Measurements from ENCODE around the gene IKZF5. TPM values are rescaled to one million over a fixed set of nuclear protein-coding genes. Genes with fewer than 3 reads are reported as not detected.

Gene IKZF5
- total and polyA plus RNA-seq, 2 donors (not counting 1 experiment from before 2014, with no cell fraction given): 15.8 to 24.6 TPM

DNA sequence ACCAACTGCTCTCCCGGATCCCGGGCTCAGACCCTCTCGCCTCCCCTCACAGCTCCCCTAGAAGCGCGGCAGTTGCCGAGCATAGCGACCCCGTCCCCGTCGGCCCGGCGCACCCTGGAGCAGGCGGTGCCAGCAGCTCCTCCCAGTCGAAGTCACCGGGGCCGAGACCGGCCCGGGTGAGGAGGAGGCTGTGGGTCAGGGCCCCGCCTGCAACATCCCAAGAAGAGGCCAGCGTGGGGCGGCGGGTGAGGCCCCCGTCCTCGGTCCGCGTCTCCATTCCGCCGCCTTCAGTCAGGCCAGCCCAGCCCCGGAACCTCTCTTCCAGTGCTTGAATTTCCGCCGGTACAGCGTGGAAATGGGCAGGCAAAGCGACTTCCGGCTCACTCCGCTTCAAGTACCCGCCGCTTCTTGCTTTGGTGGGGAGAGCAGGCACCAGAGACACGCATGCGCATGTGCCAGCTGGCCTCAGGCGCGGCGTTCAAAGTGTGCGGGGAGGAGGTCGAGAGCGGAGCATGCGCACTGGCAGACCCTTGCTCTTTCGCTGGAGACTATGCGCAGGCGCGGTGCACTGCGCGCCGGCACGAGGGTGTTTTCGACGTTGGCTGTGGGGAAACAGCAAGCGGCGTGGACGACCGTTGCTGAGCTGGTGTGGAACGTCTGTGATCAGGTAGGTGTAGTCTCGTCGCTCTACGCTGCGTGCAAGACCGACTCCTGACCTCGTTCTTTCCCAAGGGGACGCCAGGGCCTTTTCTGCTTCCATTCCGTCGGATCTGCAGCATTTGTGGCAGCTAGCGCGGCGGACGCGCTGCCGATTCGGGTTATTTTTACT lies 54.5 kb downstream of the IKZF5 start, which contains the start of gene C10orf88:
Gene C10orf88, minus strand, starts transcription at position 326 of the 829 bp plus-strand sequence. Its CDS starts 49 bp downstream, at position 277.
- Mint-ChIP-seq H3K4me1 (peaks cover 26% of the 10 kb centered on the region), H3K9me3 (ENCODE audit: insufficient read depth) (no peaks in the 10 kb centered on the region), H3K27ac (peak within 1 kb of the TSS; percentile 91), H3K4me3 (peak within 1 kb of the TSS; percentile 87), H3K27me3 (no peaks in the 10 kb centered on the region)
- H3K4me3 ChIP-seq (ENCODE audit: control extremely low read depth in 1 of 5, extremely low read depth in 1 of 5, insufficient read depth in 1 of 5, low read depth in 2 of 5, low read length in 4 of 5): peak within 1 kb of the TSS; percentile 17 to 92 (median 87)
- peak within 1 kb of the TSS; percentile 93 for H3K4me2 ChIP-seq (replicated peaks; ENCODE audit: low read depth, low read length, poor library complexity, severe bottlenecking)
- peak; percentile 99 for DNase-seq
- ChIA-PET CTCF (interaction anchor here (0.7 to 3.5 kb wide), 2 partner anchors 26 to 54 kb away, joined by 3 to 19 read pairs; partner anchors contain the start of genes ACADSB, IKZF5 and PSTK), POLR2A (interaction anchor here (0.8 to 2.1 kb wide), 3 partner anchors 54 to 580 kb away, joined by 4 to 12 read pairs (median 5); partner anchors contain the start of genes ACADSB, BUB3, IKZF5 and PLEKHA1)
- 3% methylated on average over 68 of the region's 77 CpGs for WGBS (ENCODE audit: insufficient coverage)
- H3K4me1 ChIP-seq (ENCODE audit: control insufficient read depth in 2 of 2, insufficient read depth in 2 of 2, low read length in 2 of 2): peaks cover 16 to 19% of the 10 kb centered on the region in 2 donors
- H3K36me3 ChIP-seq (replicated peaks in 1 of 2; ENCODE audit: control extremely low read depth in 1 of 2, control insufficient read depth in 1 of 2, extremely low read depth in 1 of 2, insufficient read depth in 2 of 2, low read length in 1 of 2): no peaks in the 10 kb centered on the region
- H3K79me2 ChIP-seq (ENCODE audit: control insufficient read depth, insufficient read depth, low read length): peaks cover 3% of the 10 kb centered on the region
- H3K9me3 ChIP-seq (ENCODE audit: control extremely low read depth in 1 of 3, control insufficient read depth in 2 of 3, insufficient read depth in 1 of 3, low read length in 2 of 3): peaks cover 0 to 8% (median 0%) of the 10 kb centered on the region in 3 donors
- peak within 1 kb of the TSS; percentile 100 for H2AFZ ChIP-seq (ENCODE audit: insufficient read depth, low read depth, low read length, poor library complexity, severe bottlenecking)
- no peaks in the 10 kb centered on the region for H3K27me3 ChIP-seq (replicated peaks in 1 of 4; ENCODE audit: control extremely low read depth in 1 of 4, control insufficient read depth in 3 of 4, insufficient read depth in 4 of 4, low read length in 3 of 4)
- peak within 1 kb of the TSS; percentile 95 for H3K9ac ChIP-seq (ENCODE audit: low read length)
- TF ChIP-seq EZH2 (IDR thresholded peaks at IDR 0.05; ENCODE audit: borderline replicate concordance, insufficient read depth, low read depth, low read length, poor library complexity, severe bottlenecking): no peak
- TF ChIP-seq, protein P1, sequence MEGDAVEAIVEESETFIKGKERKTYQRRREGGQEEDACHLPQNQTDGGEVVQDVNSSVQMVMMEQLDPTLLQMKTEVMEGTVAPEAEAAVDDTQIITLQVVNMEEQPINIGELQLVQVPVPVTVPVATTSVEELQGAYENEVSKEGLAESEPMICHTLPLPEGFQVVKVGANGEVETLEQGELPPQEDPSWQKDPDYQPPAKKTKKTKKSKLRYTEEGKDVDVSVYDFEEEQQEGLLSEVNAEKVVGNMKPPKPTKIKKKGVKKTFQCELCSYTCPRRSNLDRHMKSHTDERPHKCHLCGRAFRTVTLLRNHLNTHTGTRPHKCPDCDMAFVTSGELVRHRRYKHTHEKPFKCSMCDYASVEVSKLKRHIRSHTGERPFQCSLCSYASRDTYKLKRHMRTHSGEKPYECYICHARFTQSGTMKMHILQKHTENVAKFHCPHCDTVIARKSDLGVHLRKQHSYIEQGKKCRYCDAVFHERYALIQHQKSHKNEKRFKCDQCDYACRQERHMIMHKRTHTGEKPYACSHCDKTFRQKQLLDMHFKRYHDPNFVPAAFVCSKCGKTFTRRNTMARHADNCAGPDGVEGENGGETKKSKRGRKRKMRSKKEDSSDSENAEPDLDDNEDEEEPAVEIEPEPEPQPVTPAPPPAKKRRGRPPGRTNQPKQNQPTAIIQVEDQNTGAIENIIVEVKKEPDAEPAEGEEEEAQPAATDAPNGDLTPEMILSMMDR (IDR thresholded peaks at IDR 0.05): no peak
- ATAC-seq (ENCODE audit: low read depth): peak; percentile 93
- intact Hi-C loops (cut with micrococcal nuclease): loop anchor here (1.0 kb wide), 3 partner anchors 26 to 75 kb away; partner anchors contain the start of genes FAM24B, IKZF5 and PSTK
- H4K20me1 ChIP-seq (ENCODE audit: control insufficient read depth, insufficient read depth, low read length, poor library complexity, severe bottlenecking): no peaks in the 10 kb centered on the region
- peak within 1 kb of the TSS; percentile 58 to 82 for H3K27ac ChIP-seq (ENCODE audit: low read length in 2 of 2)

DNA sequence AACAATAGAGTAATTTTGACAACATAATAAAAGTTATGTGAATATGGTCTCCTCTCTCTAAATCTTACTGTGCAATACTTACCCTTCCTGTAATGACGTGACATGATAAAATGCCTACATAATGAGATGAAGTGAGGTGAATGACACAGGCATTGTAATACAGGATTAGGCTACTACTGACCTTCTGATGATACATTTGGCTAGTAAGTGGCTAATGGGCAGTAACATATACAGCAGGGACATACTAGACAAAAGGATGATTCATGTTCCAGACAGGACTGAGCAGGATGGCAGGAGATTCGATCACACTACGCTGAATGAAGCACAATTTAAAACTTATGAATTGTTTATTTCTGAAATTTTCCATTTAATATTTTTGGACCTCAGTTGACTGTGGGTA lies 59.3 kb downstream of the IKZF5 start:
- H3K27me3 Mint-ChIP-seq: no peaks in the 10 kb centered on the region
- ChIA-PET CTCF (no interaction called here), POLR2A (no interaction called here)
- H3K27me3 ChIP-seq (replicated peaks in 1 of 4; ENCODE audit: control extremely low read depth in 1 of 4, control insufficient read depth in 3 of 4, insufficient read depth in 4 of 4, low read length in 3 of 4): no peaks in the 10 kb centered on the region
- H2AFZ ChIP-seq (ENCODE audit: insufficient read depth, low read depth, low read length, poor library complexity, severe bottlenecking): no peak overlapping the region
- peaks cover 0 to 16% of the 10 kb centered on the region in 2 experiments for H3K36me3 ChIP-seq (replicated peaks in 1 of 2; ENCODE audit: control extremely low read depth in 1 of 2, control insufficient read depth in 1 of 2, extremely low read depth in 1 of 2, insufficient read depth in 2 of 2, low read length in 1 of 2)
- no peak overlapping the region for H3K4me2 ChIP-seq (replicated peaks; ENCODE audit: low read depth, low read length, poor library complexity, severe bottlenecking)
- H3K4me1 Mint-ChIP-seq: peaks cover 20% of the 10 kb centered on the region
- H3K9me3 Mint-ChIP-seq (ENCODE audit: insufficient read depth): no peaks in the 10 kb centered on the region
- intact Hi-C loops (cut with micrococcal nuclease): no loop called here
- DNase-seq: no peak
- peaks cover 0 to 1% (median 0%) of the 10 kb centered on the region in 3 donors for H3K9me3 ChIP-seq (ENCODE audit: control extremely low read depth in 1 of 3, control insufficient read depth in 2 of 3, insufficient read depth in 1 of 3, low read length in 2 of 3)
- no peak for ATAC-seq (ENCODE audit: low read depth)
- TF ChIP-seq, protein P1 (IDR thresholded peaks at IDR 0.05): no peak
- no peak for TF ChIP-seq EZH2 (IDR thresholded peaks at IDR 0.05; ENCODE audit: borderline replicate concordance, insufficient read depth, low read depth, low read length, poor library complexity, severe bottlenecking)
- H3K79me2 ChIP-seq (ENCODE audit: control insufficient read depth, insufficient read depth, low read length): peaks cover 3% of the 10 kb centered on the region
- H3K4me3 Mint-ChIP-seq: no peak overlapping the region
- no peak overlapping the region for H3K27ac ChIP-seq (ENCODE audit: low read length in 2 of 2)
- no peaks in the 10 kb centered on the region for H4K20me1 ChIP-seq (ENCODE audit: control insufficient read depth, insufficient read depth, low read length, poor library complexity, severe bottlenecking)
- whole genome bisulfite sequencing (ENCODE audit: insufficient coverage): no CpG with 5 or more reads among the region's 3 CpGs
- no peak overlapping the region for H3K9ac ChIP-seq (ENCODE audit: low read length)
- peaks cover 11 to 13% of the 10 kb centered on the region in 2 donors for H3K4me1 ChIP-seq (ENCODE audit: control insufficient read depth in 2 of 2, insufficient read depth in 2 of 2, low read length in 2 of 2)
- H3K4me3 ChIP-seq (ENCODE audit: control extremely low read depth in 1 of 5, extremely low read depth in 1 of 5, insufficient read depth in 1 of 5, low read depth in 2 of 5, low read length in 4 of 5): no peak overlapping the region
- H3K27ac Mint-ChIP-seq: no peak overlapping the region

Data from B cell (primary cell).